ENCODE data around the gene VSIG10L2.

Gene VSIG10L2

GRCh38 chr11:125930076-125930450 is 15.8 kb upstream of the VSIG10L2 start:
- no peak for DNase-seq

- no peak for DNase-seq
Measured at GRCh38 chr11:125931116-125931515, 14.7 kb upstream of the VSIG10L2 start.

GRCh38 chr11:125931668-125932067 is 14.2 kb upstream of the VSIG10L2 start:
- no peak for DNase-seq

GRCh38 chr11:125932301-125932700 is 13.5 kb upstream of the VSIG10L2 start:
- DNase-seq = no peak

- no peak for DNase-seq
Measured at GRCh38 chr11:125933030-125933813, 12.6 kb upstream of the VSIG10L2 start.

- DNase-seq = no peak
Measured at GRCh38 chr11:125934473-125934872, 11.4 kb upstream of the VSIG10L2 start.

GRCh38 chr11:125935056-125935455 is 10.8 kb upstream of the VSIG10L2 start:
- no peak for DNase-seq

- DNase-seq = no peak
Measured at GRCh38 chr11:125935618-125936199, 10.1 kb upstream of the VSIG10L2 start.

GRCh38 chr11:125938418-125938817 is 7.4 kb upstream of the VSIG10L2 start:
- DNase-seq = no peak

GRCh38 chr11:125939081-125939521 is 6.7 kb upstream of the VSIG10L2 start:
- DNase-seq = no peak

- DNase-seq = no peak
Measured at GRCh38 chr11:125940145-125940544, 5.7 kb upstream of the VSIG10L2 start.

GRCh38 chr11:125941267-125941618 is 4.6 kb upstream of the VSIG10L2 start:
- no peak for DNase-seq

GRCh38 chr11:125941619-125942611 is 3.9 kb upstream of the VSIG10L2 start:
- no peak for DNase-seq

- no peak for DNase-seq
Measured at GRCh38 chr11:125942771-125943428, 2.9 kb upstream of the VSIG10L2 start.

- no peak for DNase-seq
Measured at GRCh38 chr11:125943661-125944349, 2.0 kb upstream of the VSIG10L2 start.

- no peak for DNase-seq
Measured at GRCh38 chr11:125944350-125945010, 1.4 kb upstream of the VSIG10L2 start.

GRCh38 chr11:125945011-125945796 is 640 bp upstream of the VSIG10L2 start:
- DNase-seq = no peak

- DNase-seq = no peak
Measured at GRCh38 chr11:125946712-125947418, 1.0 kb downstream of the VSIG10L2 start.

- DNase-seq = no peak
Measured at GRCh38 chr11:125947419-125948277, 1.8 kb downstream of the VSIG10L2 start.
